Measurements from ENCODE around the gene SIL1. TPM values are rescaled to one million over a fixed set of nuclear protein-coding genes. Genes with fewer than 3 reads are reported as not detected.
"Not testable (repeated sequence)": the region's sequence is repeated elsewhere in the genome, so short reads cannot be mapped to it uniquely, and the experiment has no call there.

SIL1 gene
- total and polyA plus RNA-seq, 7 donors, result 7.8 to 60.8 (median 33.0) TPM

- WGBS, 2 donors, result 88 to 96% methylated on average over 4 of the region's 4 CpGs
- no peak for DNase-seq
Measured at GRCh38 chr5:139043157-139043905, 154.8 kb downstream of the SIL1 start.

DNA sequence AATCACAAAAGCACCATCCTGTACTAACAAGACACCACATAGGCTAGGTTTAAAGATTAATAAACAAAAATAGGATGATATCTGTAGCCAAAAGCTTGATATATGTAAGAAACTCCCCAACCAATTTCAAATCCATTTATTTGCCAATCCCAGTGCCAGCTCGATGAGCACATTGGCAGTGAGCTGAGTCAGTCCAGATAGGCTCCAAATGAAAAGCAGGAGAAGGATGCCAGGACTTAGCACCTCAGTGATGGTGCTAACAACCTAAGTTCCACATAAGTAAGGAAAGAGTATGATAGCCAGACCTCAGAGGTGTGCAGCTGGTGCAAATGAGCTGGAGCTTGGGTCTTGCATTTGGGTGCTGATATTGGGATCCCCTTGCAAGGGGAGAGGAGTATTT is 158.1 kb downstream of the SIL1 start:
- Histone ChIP-seq H3K27me3 (no peaks in the 10 kb centered on the region), H3K4me3 (no peak overlapping the region), H3K9me3 (no peaks in the 10 kb centered on the region), H3K36me3 (peaks cover 0 to 5% (median 0%) of the 10 kb centered on the region in 4 donors), H3K27ac (no peak overlapping the region), H3K4me1 (no peaks in the 10 kb centered on the region)
- TF ChIP-seq POLR2A (IDR thresholded peaks at IDR 0.05), result no peak
- no peak for TF ChIP-seq CTCF (IDR thresholded peaks at IDR 0.05)
- no peak for TF ChIP-seq POLR2AphosphoS5 (IDR thresholded peaks at IDR 0.05)
- TF ChIP-seq EP300 (IDR thresholded peaks at IDR 0.05), result no peak
- intact Hi-C loops (cut with DNase I), result no loop called here
- WGBS, 2 donors, result 95% methylated on average over 1 of the region's 1 CpG
- DNase-seq, result no peak

More at GRCh38 chr5:139043157-139043905, 154.8 kb downstream of the SIL1 start:
- H3K4me3 ChIP-seq, result no peak overlapping the region
- intact Hi-C loops (cut with DNase I), result no loop called here
- H3K27ac ChIP-seq, result no peak overlapping the region
- no peaks in the 10 kb centered on the region for H3K4me1 ChIP-seq
- no peaks in the 10 kb centered on the region for H3K27me3 ChIP-seq
- peaks cover 0 to 5% (median 0%) of the 10 kb centered on the region in 4 donors for H3K36me3 ChIP-seq
- TF ChIP-seq POLR2AphosphoS5 (IDR thresholded peaks at IDR 0.05), result no peak
- TF ChIP-seq EP300 (IDR thresholded peaks at IDR 0.05), result no peak
- TF ChIP-seq CTCF (IDR thresholded peaks at IDR 0.05), result no peak
- TF ChIP-seq POLR2A (IDR thresholded peaks at IDR 0.05), result no peak
- no peaks in the 10 kb centered on the region for H3K9me3 ChIP-seq

- Histone ChIP-seq H3K9me3 (no peaks in the 10 kb centered on the region), H3K27ac (no peak overlapping the region), H3K27me3 (no peaks in the 10 kb centered on the region), H3K4me3 (no peak overlapping the region), H3K36me3 (peaks cover 0 to 5% (median 0%) of the 10 kb centered on the region in 4 donors), H3K4me1 (no peaks in the 10 kb centered on the region)
- no peak for DNase-seq
- intact Hi-C loops (cut with DNase I), result no loop called here
- 80 to 92% methylated on average over 7 of the region's 7 CpGs for WGBS, 2 donors
- TF ChIP-seq EP300 (IDR thresholded peaks at IDR 0.05), result no peak
- no peak for TF ChIP-seq POLR2AphosphoS5 (IDR thresholded peaks at IDR 0.05)
- TF ChIP-seq POLR2A (IDR thresholded peaks at IDR 0.05), result no peak
Measured at GRCh38 chr5:139038613-139039305, 159.4 kb downstream of the SIL1 start.

DNA sequence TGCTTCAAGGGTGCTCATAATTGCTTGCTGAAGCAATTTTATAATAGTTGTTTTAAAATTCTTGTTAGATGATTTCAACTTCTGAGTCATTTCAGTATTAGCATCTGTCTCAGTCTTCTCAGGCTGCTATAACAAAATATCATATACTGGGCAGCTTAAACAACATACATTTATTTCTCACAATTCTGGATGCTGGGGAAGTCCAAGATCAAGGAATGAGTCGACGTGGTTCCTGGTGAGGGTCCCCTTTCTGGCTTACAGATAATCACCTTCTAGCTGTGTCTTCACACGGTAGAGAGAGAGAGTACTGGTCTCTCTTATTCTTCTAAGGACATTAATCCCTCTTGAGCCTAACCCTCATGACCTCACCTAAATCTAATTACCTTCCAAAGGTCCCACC is 160.4 kb downstream of the SIL1 start:
- WGBS, 2 donors, result 91 to 96% methylated on average over 3 of the region's 3 CpGs
- TF ChIP-seq POLR2A (IDR thresholded peaks at IDR 0.05), result no peak
- no peak for TF ChIP-seq POLR2AphosphoS5 (IDR thresholded peaks at IDR 0.05)
- TF ChIP-seq CTCF (IDR thresholded peaks at IDR 0.05), result no peak
- TF ChIP-seq EP300 (IDR thresholded peaks at IDR 0.05), result no peak
- no peaks in the 10 kb centered on the region for H3K27me3 ChIP-seq
- H3K4me1 ChIP-seq, result no peaks in the 10 kb centered on the region
- no peak for DNase-seq
- no peak overlapping the region for H3K4me3 ChIP-seq
- peaks cover 0 to 5% (median 0%) of the 10 kb centered on the region in 4 donors for H3K36me3 ChIP-seq
- intact Hi-C loops (cut with DNase I), result no loop called here
- no peak overlapping the region for H3K27ac ChIP-seq
- H3K9me3 ChIP-seq, result no peaks in the 10 kb centered on the region

GRCh38 chr5:139036332-139036731 is 161.8 kb downstream of the SIL1 start:
- H3K4me3 ChIP-seq; H3K27ac ChIP-seq; H3K27me3 ChIP-seq; H3K9me3 ChIP-seq; DNase-seq; H3K4me1 ChIP-seq; H3K36me3 ChIP-seq; intact Hi-C loops (cut with DNase I): not testable (repeated sequence)
- 65 to 98% methylated on average over 3 of the region's 3 CpGs for WGBS, 2 donors
